ENCODE data around the gene TNP2.
A peak's percentile ranks its signal among the peaks of the same experiment; 100 is the strongest.

The TNP2 gene

DNA sequence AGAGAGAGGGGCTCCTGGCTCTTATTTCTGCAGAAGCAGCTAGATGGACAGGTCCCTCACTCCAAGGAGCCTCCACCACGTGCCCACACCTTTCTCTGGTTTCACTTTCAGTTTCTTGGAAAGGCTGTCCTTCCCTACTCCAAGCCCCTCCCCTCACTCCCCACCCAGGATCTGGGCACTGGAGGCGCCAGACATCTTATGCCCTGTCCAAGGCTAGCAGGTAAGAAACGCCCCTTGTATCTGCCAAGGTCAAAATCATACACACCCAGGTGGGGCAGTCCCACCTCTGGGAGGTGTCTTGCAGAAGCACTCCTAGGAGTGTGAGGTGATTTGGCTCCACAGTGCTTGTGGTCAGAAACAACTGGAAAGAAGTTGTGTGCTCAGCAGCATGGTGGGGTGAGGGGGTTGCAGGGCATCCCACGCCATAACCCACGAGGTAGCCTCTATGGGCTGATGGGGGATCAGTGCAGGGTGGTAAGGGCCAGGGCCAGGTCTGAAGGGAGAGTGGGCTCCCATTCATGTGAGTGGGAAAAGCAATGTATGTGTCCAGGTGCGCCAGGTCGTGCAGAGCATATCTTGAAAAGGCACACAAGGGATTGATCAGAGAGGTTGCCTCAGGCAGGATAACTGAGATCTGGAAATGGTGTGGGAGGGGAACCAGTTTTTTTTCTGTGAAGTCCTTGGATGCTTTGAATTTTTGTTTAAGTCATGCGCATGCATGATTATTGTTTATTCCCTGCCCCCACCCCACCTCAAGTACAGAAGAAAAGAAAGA lies 43.8 kb upstream of the TNP2 start:
- no peak overlapping the region for H2AFZ ChIP-seq (ENCODE audit: low read length)
- H3K9me3 ChIP-seq (ENCODE audit: low read length) = peaks cover 8% of the 10 kb centered on the region; the same call in 1 of the 2 replicates
- H3K36me3 ChIP-seq (ENCODE audit: insufficient read depth, low read length) = no peaks in the 10 kb centered on the region
- H3K27ac ChIP-seq (ENCODE audit: low read depth, low read length, poor library complexity, severe bottlenecking) = peak overlapping the region; percentile 79
- H3F3A ChIP-seq (ENCODE audit: insufficient read depth, low read length) = no peaks in the 10 kb centered on the region
- H3K9ac ChIP-seq (ENCODE audit: low read length) = no peak overlapping the region
- H4K20me1 ChIP-seq (ENCODE audit: insufficient read depth, low read length) = no peaks in the 10 kb centered on the region
- no peaks in the 10 kb centered on the region for H3K79me2 ChIP-seq (ENCODE audit: insufficient read depth, low read length)
- peaks cover 63% of the 10 kb centered on the region for H3K4me1 ChIP-seq (ENCODE audit: insufficient read depth, low read length, severe bottlenecking)
- no peaks in the 10 kb centered on the region for H3K9me2 ChIP-seq (ENCODE audit: low read depth, low read length)
- no peaks in the 10 kb centered on the region for H3K27me3 ChIP-seq (ENCODE audit: insufficient read depth, low read length)
- H3K4me2 ChIP-seq (ENCODE audit: low read length) = peak overlapping the region; percentile 27; the same call in 1 of the 2 replicates
- no peak overlapping the region for H3K4me3 ChIP-seq (ENCODE audit: low read depth, low read length, poor library complexity, severe bottlenecking)
- no peak for TF ChIP-seq EZH2 (IDR thresholded peaks at IDR 0.05; ENCODE audit: borderline replicate concordance, low read length)
- TF ChIP-seq, protein P1, sequence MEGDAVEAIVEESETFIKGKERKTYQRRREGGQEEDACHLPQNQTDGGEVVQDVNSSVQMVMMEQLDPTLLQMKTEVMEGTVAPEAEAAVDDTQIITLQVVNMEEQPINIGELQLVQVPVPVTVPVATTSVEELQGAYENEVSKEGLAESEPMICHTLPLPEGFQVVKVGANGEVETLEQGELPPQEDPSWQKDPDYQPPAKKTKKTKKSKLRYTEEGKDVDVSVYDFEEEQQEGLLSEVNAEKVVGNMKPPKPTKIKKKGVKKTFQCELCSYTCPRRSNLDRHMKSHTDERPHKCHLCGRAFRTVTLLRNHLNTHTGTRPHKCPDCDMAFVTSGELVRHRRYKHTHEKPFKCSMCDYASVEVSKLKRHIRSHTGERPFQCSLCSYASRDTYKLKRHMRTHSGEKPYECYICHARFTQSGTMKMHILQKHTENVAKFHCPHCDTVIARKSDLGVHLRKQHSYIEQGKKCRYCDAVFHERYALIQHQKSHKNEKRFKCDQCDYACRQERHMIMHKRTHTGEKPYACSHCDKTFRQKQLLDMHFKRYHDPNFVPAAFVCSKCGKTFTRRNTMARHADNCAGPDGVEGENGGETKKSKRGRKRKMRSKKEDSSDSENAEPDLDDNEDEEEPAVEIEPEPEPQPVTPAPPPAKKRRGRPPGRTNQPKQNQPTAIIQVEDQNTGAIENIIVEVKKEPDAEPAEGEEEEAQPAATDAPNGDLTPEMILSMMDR (IDR thresholded peaks at IDR 0.05; ENCODE audit: low read length) = no peak

DNA sequence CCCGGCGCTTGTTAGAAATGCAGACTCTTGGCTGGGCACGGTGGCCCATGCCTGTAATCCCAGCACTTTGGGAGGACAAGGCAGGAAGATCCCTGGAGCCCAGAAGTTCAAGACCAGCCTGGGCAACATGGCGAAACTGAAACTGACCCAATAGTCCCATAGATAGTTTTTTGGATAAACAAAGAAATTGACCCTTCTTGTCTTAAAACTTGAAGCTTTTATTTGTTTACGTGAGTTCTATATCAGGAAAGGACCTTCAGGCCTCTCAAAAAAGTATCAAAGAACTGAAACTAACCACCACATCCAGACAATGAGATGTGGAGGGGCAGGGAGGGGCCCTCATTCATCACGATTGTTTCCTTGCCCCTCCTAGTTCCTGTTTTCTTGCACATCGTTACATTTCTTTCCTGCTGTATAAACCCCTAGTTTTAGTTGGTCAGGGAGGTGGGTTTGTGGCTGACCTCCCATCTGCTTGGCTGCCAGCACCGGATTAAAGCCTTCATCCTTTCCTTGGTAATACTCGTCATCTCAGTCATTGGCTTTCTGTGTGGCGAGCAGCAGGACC lies 42.0 kb upstream of the TNP2 start:
- Histone ChIP-seq H2AFZ (ENCODE audit: low read length) (no peak overlapping the region), H3K9ac (ENCODE audit: low read length) (peak overlapping the region; percentile 33; the same call in 1 of the 2 replicates), H3K4me2 (ENCODE audit: low read length) (peak overlapping the region; percentile 48), H3K9me2 (ENCODE audit: low read depth, low read length) (no peaks in the 10 kb centered on the region), H3K4me1 (ENCODE audit: insufficient read depth, low read length, severe bottlenecking) (peaks cover 55% of the 10 kb centered on the region), H4K20me1 (ENCODE audit: insufficient read depth, low read length) (no peaks in the 10 kb centered on the region), H3K79me2 (ENCODE audit: insufficient read depth, low read length) (no peaks in the 10 kb centered on the region), H3K9me3 (ENCODE audit: low read length) (peaks cover 12% of the 10 kb centered on the region; the same call in 1 of the 2 replicates), H3K36me3 (ENCODE audit: insufficient read depth, low read length) (no peaks in the 10 kb centered on the region), H3K4me3 (ENCODE audit: low read depth, low read length, poor library complexity, severe bottlenecking) (peak overlapping the region; percentile 25), H3F3A (ENCODE audit: insufficient read depth, low read length) (no peaks in the 10 kb centered on the region), H3K27me3 (ENCODE audit: insufficient read depth, low read length) (no peaks in the 10 kb centered on the region), H3K27ac (ENCODE audit: low read depth, low read length, poor library complexity, severe bottlenecking) (peak overlapping the region; percentile 94)
- TF ChIP-seq, protein P1 (IDR thresholded peaks at IDR 0.05; ENCODE audit: low read length) = no peak
- TF ChIP-seq EZH2 (IDR thresholded peaks at IDR 0.05; ENCODE audit: borderline replicate concordance, low read length) = no peak

DNA sequence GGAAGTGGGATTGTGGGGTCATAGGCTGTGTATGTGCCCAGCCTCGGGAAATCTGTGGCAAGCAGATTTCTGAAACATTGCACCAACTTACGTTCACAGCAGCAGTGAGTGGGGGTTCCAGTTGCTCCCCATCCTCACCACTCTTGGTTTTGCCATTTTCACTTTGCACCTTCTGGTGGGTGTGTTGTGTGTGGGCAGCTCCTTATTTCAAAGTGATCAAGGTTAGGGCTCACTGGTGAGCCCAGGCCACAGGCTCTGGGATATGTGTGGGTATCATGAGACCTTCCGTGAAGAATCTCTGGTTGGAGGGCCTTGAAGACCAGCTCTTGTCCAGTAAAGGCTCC lies 41.5 kb upstream of the TNP2 start:
- no peaks in the 10 kb centered on the region for H4K20me1 ChIP-seq (ENCODE audit: insufficient read depth, low read length)
- no peak overlapping the region for H2AFZ ChIP-seq (ENCODE audit: low read length)
- H3F3A ChIP-seq (ENCODE audit: insufficient read depth, low read length) = no peaks in the 10 kb centered on the region
- H3K9me2 ChIP-seq (ENCODE audit: low read depth, low read length) = no peaks in the 10 kb centered on the region
- TF ChIP-seq, protein P1 (IDR thresholded peaks at IDR 0.05; ENCODE audit: low read length) = no peak
- TF ChIP-seq EZH2 (IDR thresholded peaks at IDR 0.05; ENCODE audit: borderline replicate concordance, low read length) = no peak
- H3K9ac ChIP-seq (ENCODE audit: low read length) = peak overlapping the region; percentile 33; the same call in 1 of the 2 replicates
- no peaks in the 10 kb centered on the region for H3K36me3 ChIP-seq (ENCODE audit: insufficient read depth, low read length)
- peaks cover 55% of the 10 kb centered on the region for H3K4me1 ChIP-seq (ENCODE audit: insufficient read depth, low read length, severe bottlenecking)
- peaks cover 12% of the 10 kb centered on the region; the same call in 1 of the 2 replicates for H3K9me3 ChIP-seq (ENCODE audit: low read length)
- H3K79me2 ChIP-seq (ENCODE audit: insufficient read depth, low read length) = no peaks in the 10 kb centered on the region
- no peaks in the 10 kb centered on the region for H3K27me3 ChIP-seq (ENCODE audit: insufficient read depth, low read length)
- peak overlapping the region; percentile 94 for H3K27ac ChIP-seq (ENCODE audit: low read depth, low read length, poor library complexity, severe bottlenecking)
- H3K4me2 ChIP-seq (ENCODE audit: low read length) = peak overlapping the region; percentile 48
- peak overlapping the region; percentile 25 for H3K4me3 ChIP-seq (ENCODE audit: low read depth, low read length, poor library complexity, severe bottlenecking)
